ENCODE measurements around the gene VPS13D.

DNA sequence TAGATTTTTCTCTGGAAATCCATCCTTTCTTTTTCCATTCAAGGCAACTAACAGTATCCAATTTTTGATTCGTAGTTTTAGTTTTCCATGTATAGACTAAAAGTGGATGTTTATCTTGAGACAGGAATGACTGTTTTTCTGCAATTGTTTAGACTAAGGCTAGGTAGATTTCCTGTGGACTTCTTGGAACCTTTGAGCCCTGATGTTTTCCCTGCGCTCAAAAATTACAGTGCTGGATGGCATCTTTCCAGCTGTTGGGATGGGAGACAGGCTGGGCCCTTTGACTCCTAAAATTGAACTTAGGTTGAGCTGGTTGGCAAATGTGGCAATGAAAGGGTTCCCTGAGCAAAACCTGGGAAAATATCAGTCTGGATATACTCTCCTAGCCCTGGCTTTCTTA is 207.8 kb downstream of the VPS13D start:
- TF ChIP-seq CTCF (IDR thresholded peaks at IDR 0.05; ENCODE audit: low read depth, low read length, missing input control) (no peak), RAD21 (IDR thresholded peaks at IDR 0.05) (no peak), YY1 (IDR thresholded peaks at IDR 0.05) (no peak), TAF1 (conservative IDR thresholded peaks at IDR 0.05) (no peak), SP1 (IDR thresholded peaks at IDR 0.05) (no peak), RXRA (IDR thresholded peaks at IDR 0.05) (no peak), FOXA1 (IDR thresholded peaks at IDR 0.05) (no peak)
- TF ChIP-seq, protein P1, sequence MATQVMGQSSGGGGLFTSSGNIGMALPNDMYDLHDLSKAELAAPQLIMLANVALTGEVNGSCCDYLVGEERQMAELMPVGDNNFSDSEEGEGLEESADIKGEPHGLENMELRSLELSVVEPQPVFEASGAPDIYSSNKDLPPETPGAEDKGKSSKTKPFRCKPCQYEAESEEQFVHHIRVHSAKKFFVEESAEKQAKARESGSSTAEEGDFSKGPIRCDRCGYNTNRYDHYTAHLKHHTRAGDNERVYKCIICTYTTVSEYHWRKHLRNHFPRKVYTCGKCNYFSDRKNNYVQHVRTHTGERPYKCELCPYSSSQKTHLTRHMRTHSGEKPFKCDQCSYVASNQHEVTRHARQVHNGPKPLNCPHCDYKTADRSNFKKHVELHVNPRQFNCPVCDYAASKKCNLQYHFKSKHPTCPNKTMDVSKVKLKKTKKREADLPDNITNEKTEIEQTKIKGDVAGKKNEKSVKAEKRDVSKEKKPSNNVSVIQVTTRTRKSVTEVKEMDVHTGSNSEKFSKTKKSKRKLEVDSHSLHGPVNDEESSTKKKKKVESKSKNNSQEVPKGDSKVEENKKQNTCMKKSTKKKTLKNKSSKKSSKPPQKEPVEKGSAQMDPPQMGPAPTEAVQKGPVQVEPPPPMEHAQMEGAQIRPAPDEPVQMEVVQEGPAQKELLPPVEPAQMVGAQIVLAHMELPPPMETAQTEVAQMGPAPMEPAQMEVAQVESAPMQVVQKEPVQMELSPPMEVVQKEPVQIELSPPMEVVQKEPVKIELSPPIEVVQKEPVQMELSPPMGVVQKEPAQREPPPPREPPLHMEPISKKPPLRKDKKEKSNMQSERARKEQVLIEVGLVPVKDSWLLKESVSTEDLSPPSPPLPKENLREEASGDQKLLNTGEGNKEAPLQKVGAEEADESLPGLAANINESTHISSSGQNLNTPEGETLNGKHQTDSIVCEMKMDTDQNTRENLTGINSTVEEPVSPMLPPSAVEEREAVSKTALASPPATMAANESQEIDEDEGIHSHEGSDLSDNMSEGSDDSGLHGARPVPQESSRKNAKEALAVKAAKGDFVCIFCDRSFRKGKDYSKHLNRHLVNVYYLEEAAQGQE (IDR thresholded peaks at IDR 0.05), result no peak
- TF ChIP-seq, protein P2, sequence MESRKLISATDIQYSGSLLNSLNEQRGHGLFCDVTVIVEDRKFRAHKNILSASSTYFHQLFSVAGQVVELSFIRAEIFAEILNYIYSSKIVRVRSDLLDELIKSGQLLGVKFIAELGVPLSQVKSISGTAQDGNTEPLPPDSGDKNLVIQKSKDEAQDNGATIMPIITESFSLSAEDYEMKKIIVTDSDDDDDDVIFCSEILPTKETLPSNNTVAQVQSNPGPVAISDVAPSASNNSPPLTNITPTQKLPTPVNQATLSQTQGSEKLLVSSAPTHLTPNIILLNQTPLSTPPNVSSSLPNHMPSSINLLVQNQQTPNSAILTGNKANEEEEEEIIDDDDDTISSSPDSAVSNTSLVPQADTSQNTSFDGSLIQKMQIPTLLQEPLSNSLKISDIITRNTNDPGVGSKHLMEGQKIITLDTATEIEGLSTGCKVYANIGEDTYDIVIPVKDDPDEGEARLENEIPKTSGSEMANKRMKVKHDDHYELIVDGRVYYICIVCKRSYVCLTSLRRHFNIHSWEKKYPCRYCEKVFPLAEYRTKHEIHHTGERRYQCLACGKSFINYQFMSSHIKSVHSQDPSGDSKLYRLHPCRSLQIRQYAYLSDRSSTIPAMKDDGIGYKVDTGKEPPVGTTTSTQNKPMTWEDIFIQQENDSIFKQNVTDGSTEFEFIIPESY (IDR thresholded peaks at IDR 0.05), result no peak
- TF ChIP-seq, protein P3, sequence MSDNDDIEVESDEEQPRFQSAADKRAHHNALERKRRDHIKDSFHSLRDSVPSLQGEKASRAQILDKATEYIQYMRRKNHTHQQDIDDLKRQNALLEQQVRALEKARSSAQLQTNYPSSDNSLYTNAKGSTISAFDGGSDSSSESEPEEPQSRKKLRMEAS (IDR thresholded peaks at IDR 0.05), result no peak

Measured in liver (tissue), 3 donors.